Natural killer cell (primary cell): ENCODE measurements around the gene IFT52. TPM values are rescaled to one million over a fixed set of nuclear protein-coding genes. Genes with fewer than 3 reads are reported as not detected.

Source experiments
- ATAC-seq, 3 donors: fragments of 150-1000 bp in 2 of 3; fragments of 200-7000 bp in 1 of 3; cut with Tn5 transposase; 1 replicate in 1 of 3; 2 replicates in 2 of 3; pipeline ENCODE4 v1.10.0; 2021; ENCODE audit warnings: mild to moderate bottlenecking in 2 of 3, moderate library complexity in 2 of 3
- DNase-seq, 2 donors: peaks; one replicate each; pipeline versions ENCODE4 v3.0.0 to v3.0.0-alpha.2; 2013 to 2021; ENCODE audit warnings: mixed read lengths in 1 of 2
- H3K27ac ChIP-seq: one replicate; pipeline ENCODE4 v1.5.1; 2013; ENCODE audit warnings: mild to moderate bottlenecking, low read length
- H3K27me3 ChIP-seq: one replicate; pipeline ENCODE4 v1.6.1; 2013; ENCODE audit warnings: low read length; ENCODE audit not compliant: control insufficient read depth, insufficient read depth
- H3K36me3 ChIP-seq: one replicate; pipeline ENCODE4 v1.6.1; 2013; ENCODE audit warnings: low read length; ENCODE audit not compliant: control insufficient read depth, insufficient read depth
- H3K4me1 ChIP-seq: one replicate; pipeline ENCODE4 v1.6.1; 2013; ENCODE audit warnings: low read length; ENCODE audit not compliant: control insufficient read depth, insufficient read depth
- H3K4me3 ChIP-seq: one replicate; pipeline ENCODE4 v1.5.1; 2013; ENCODE audit warnings: low read length
- H3K9me3 ChIP-seq: one replicate; pipeline ENCODE4 v1.6.1; 2013; ENCODE audit warnings: low read length; ENCODE audit not compliant: control insufficient read depth, insufficient read depth
- H3K27ac Mint-ChIP-seq, 2 donors: one replicate each; pipeline ENCODE4 v1.8.0; 2022; ENCODE audit warnings: mild to moderate bottlenecking in 2 of 2, mixed read lengths in 2 of 2, moderate library complexity in 1 of 2
- H3K27me3 Mint-ChIP-seq, 2 donors: one replicate each; pipeline ENCODE4 v1.8.0; 2022; ENCODE audit warnings: low read depth in 2 of 2, mixed read lengths in 2 of 2
- H3K36me3 Mint-ChIP-seq: one replicate; pipeline ENCODE4 v1.8.0; 2022; ENCODE audit warnings: mixed read lengths
- H3K4me1 Mint-ChIP-seq, 2 donors: one replicate each; pipeline ENCODE4 v1.8.0; 2022; ENCODE audit warnings: mixed read lengths in 2 of 2
- H3K4me3 Mint-ChIP-seq: one replicate; pipeline ENCODE4 v1.8.0; 2022; ENCODE audit warnings: mild to moderate bottlenecking, moderate library complexity, mixed read lengths
- H3K9me3 Mint-ChIP-seq, 2 donors: one replicate each; pipeline ENCODE4 v1.8.0; 2022; ENCODE audit warnings: mixed read lengths in 2 of 2
- CTCF ChIP-seq: fragments of 200-600 bp; IDR thresholded peaks from one replicate; pipeline ENCODE4 v1.8.0; 2022; ENCODE audit warnings: antibody characterized with exemption
- WGBS: methylation state at CpG from one replicate; pipeline ENCODE4 v1.1.7; 2013; ENCODE audit warnings: missing lambda C conversion rate; ENCODE audit not compliant: insufficient coverage; 5-methylcytosine and 5-hydroxymethylcytosine counted together
- intact Hi-C: fragments of 100-400 bp; cut with micrococcal nuclease; formaldehyde crosslinking; loops from one replicate; pipeline ENCODE4 v1.14.2; 2022
- total RNA-seq, 4 donors: library from RNA; stranded (reverse); fragments of 120-200 nt in 1 of 4; gene quantifications; one replicate each; pipeline versions ENCODE4 v1.2.3 to v1.2.4, GENCODE V29; 2013 to 2022

Gene IFT52
- total RNA-seq, 3 donors from 2014 or later (not counting 1 experiment from before 2014, with no cell fraction given): 21.5 to 26.1 (median 22.4) TPM

GRCh38 chr20:43658723-43659419 is 68.1 kb downstream of the IFT52 start:
- Histone ChIP-seq H3K36me3 (no peaks in the 10 kb centered on the region), H3K27me3 (no peaks in the 10 kb centered on the region), H3K4me3 (no peak overlapping the region), H3K9me3 (no peaks in the 10 kb centered on the region), H3K27ac (no peak overlapping the region), H3K4me1 (peaks cover 15% of the 10 kb centered on the region)
- Mint-ChIP-seq H3K36me3 (no peaks in the 10 kb centered on the region), H3K4me3 (no peak overlapping the region), H3K9me3 (no peaks in the 10 kb centered on the region), H3K27ac (no peak overlapping the region), H3K4me1 (peaks cover 8 to 16% of the 10 kb centered on the region in 2 donors), H3K27me3 (no peaks in the 10 kb centered on the region)
- 82% methylated on average over 6 of the region's 6 CpGs for WGBS
- intact Hi-C loops: no loop called here
- TF ChIP-seq CTCF: no peak
- no peak for DNase-seq
- ATAC-seq: no peak

GRCh38 chr20:43662943-43663655 is 72.4 kb downstream of the IFT52 start:
- H3K27ac Mint-ChIP-seq: no peak overlapping the region
- Histone ChIP-seq H3K27ac (no peak overlapping the region), H3K27me3 (peaks cover 8% of the 10 kb centered on the region), H3K36me3 (no peaks in the 10 kb centered on the region), H3K9me3 (no peaks in the 10 kb centered on the region), H3K4me1 (peaks cover 19% of the 10 kb centered on the region), H3K4me3 (no peak overlapping the region)
- H3K9me3 Mint-ChIP-seq: no peaks in the 10 kb centered on the region
- no peak for TF ChIP-seq CTCF
- H3K27me3 Mint-ChIP-seq: peaks cover 4 to 7% of the 10 kb centered on the region in 2 donors
- ATAC-seq (no peak), DNase-seq (no peak)
- no peaks in the 10 kb centered on the region for H3K36me3 Mint-ChIP-seq
- intact Hi-C loops: no loop called here
- 86% methylated on average over 2 of the region's 2 CpGs for WGBS
- H3K4me1 Mint-ChIP-seq: peaks cover 0 to 2% of the 10 kb centered on the region in 2 donors
- H3K4me3 Mint-ChIP-seq: no peak overlapping the region

- H3K9me3 ChIP-seq: no peaks in the 10 kb centered on the region
- peaks cover 15% of the 10 kb centered on the region for H3K4me1 ChIP-seq
- Mint-ChIP-seq H3K4me1 (no peaks in the 10 kb centered on the region), H3K27me3 (peaks cover 4 to 7% of the 10 kb centered on the region in 2 donors), H3K27ac (no peak overlapping the region), H3K9me3 (no peaks in the 10 kb centered on the region), H3K36me3 (no peaks in the 10 kb centered on the region), H3K4me3 (peak overlapping the region; percentile 54)
- TF ChIP-seq CTCF: no peak
- intact Hi-C loops: no loop called here
- no peak overlapping the region for H3K4me3 ChIP-seq
- H3K27me3 ChIP-seq: peaks cover 8% of the 10 kb centered on the region
- WGBS: 75% methylated on average over 5 of the region's 6 CpGs
- H3K36me3 ChIP-seq: no peaks in the 10 kb centered on the region
- ATAC-seq (no peak), DNase-seq (no peak)
- no peak overlapping the region for H3K27ac ChIP-seq
These were observed 74.9 kb downstream of the IFT52 start for GRCh38 chr20:43665466-43666176.
